Fibroblast of lung (primary cell): Measurements from ENCODE around the gene RAB20. TPM values are rescaled to one million over a fixed set of nuclear protein-coding genes. Genes with fewer than 3 reads are reported as not detected.

ENCODE experiments used
- DNase-seq, 2 donors: peaks; one replicate each; pipeline versions ENCODE4 v3.0.0 to v3.0.0-alpha.2; 2010; ENCODE audit warnings: low read depth in 2 of 2
- H2AFZ ChIP-seq: 2 replicates; pipeline ENCODE4 v1.5.1; 2012; ENCODE audit warnings: low read length, control low read depth, inconsistent platforms
- H3K27ac ChIP-seq: 2 replicates; pipeline ENCODE4 v1.5.1; 2011; ENCODE audit warnings: low read length, control low read depth; ENCODE audit not compliant: insufficient read depth
- H3K27me3 ChIP-seq: 2 replicates; pipeline ENCODE4 v1.5.1; 2011; ENCODE audit warnings: mild to moderate bottlenecking, low read length; ENCODE audit not compliant: control insufficient read depth, insufficient read depth
- H3K36me3 ChIP-seq: 2 replicates; pipeline ENCODE4 v1.5.1; 2011; ENCODE audit warnings: low read length; ENCODE audit not compliant: control insufficient read depth, insufficient read depth
- H3K4me1 ChIP-seq: 2 replicates; pipeline ENCODE4 v1.5.1; 2011; ENCODE audit warnings: low read length; ENCODE audit not compliant: control insufficient read depth, insufficient read depth; ENCODE audit errors: extremely low read depth
- H3K4me2 ChIP-seq: 2 replicates; pipeline ENCODE4 v1.5.1; 2011; ENCODE audit warnings: low read length, control low read depth; ENCODE audit not compliant: insufficient read depth; ENCODE audit errors: extremely low read depth
- H3K4me3 ChIP-seq, 4 experiments: fragments of 200-600 bp in 1 of 4; sonication (generic) in 1 of 4; replicated peaks in 1 of 4; 2 replicates each; pipeline ENCODE4 v1.5.1; 2011 to 2016; ENCODE audit warnings: low read length in 4 of 4, low read depth in 3 of 4, mild to moderate bottlenecking in 3 of 4, control low read depth in 2 of 4, inconsistent platforms in 1 of 4, mixed read lengths in 1 of 4; ENCODE audit not compliant: insufficient read depth in 1 of 4; ENCODE audit errors: control extremely low read depth in 1 of 4
- H3K79me2 ChIP-seq: 2 replicates; pipeline ENCODE4 v1.5.1; 2012; ENCODE audit warnings: mild to moderate bottlenecking, low read length, inconsistent platforms; ENCODE audit not compliant: control insufficient read depth, insufficient read depth
- H3K9ac ChIP-seq: 2 replicates; pipeline ENCODE4 v1.5.1; 2011; ENCODE audit warnings: mild to moderate bottlenecking, low read length, control low read depth; ENCODE audit not compliant: insufficient read depth
- H3K9me3 ChIP-seq: 2 replicates; pipeline ENCODE4 v1.5.1; 2012; ENCODE audit warnings: low read depth, low read length; ENCODE audit not compliant: control insufficient read depth, insufficient read depth
- H4K20me1 ChIP-seq: 2 replicates; pipeline ENCODE4 v1.5.1; 2011; ENCODE audit warnings: low read length; ENCODE audit not compliant: control insufficient read depth, insufficient read depth; ENCODE audit errors: extremely low read depth
- EZH2 ChIP-seq: IDR thresholded peaks from 2 replicates; pipeline ENCODE4 v1.5.1; 2012; ENCODE audit warnings: low read length, control low read depth, mild to moderate bottlenecking; ENCODE audit errors: missing control alignments
- polyA plus RNA-seq, 2 donors: library from polyadenylated mRNA; depleted of rRNA in 1 of 2; stranded (reverse) in 1 of 2; unstranded in 1 of 2; fragments of >200 nt; gene quantifications; 2 replicates each; pipeline ENCODE4 v1.2.1, GENCODE V29; 2011 to 2012; ENCODE audit warnings: missing spikeins in 1 of 2
- total RNA-seq: library from RNA; depleted of rRNA; stranded (reverse); fragments of >200 nt; gene quantifications from 2 replicates; pipeline ENCODE4 v1.2.1, GENCODE V29; 2014
- TF ChIP-seq, protein P1 (sequence below), 2 donors: IDR thresholded peaks in 1 of 2; conservative IDR thresholded peaks in 1 of 2; 1 replicate in 1 of 2; 2 replicates in 1 of 2; pipeline ENCODE4 v1.5.1; 2011 to 2012; ENCODE audit warnings: low read length in 2 of 2, control low read depth in 1 of 2, inconsistent platforms in 1 of 2, low read depth in 1 of 2, mild to moderate bottlenecking in 1 of 2

Gene RAB20
- total and polyA plus RNA-seq, 2 donors (not counting 1 experiment from before 2014, with no cell fraction given) = 3.5 to 4.3 TPM

GRCh38 chr13:110518226-110518525 lies 43.3 kb downstream of the RAB20 start:
- Histone ChIP-seq H3K9ac (no peak overlapping the region), H3K36me3 (no peaks in the 10 kb centered on the region), H4K20me1 (no peaks in the 10 kb centered on the region), H3K27me3 (no peaks in the 10 kb centered on the region), H3K27ac (no peak overlapping the region), H3K4me2 (no peak overlapping the region), H3K79me2 (no peaks in the 10 kb centered on the region), H3K4me3 (no peak overlapping the region), H3K9me3 (no peaks in the 10 kb centered on the region), H2AFZ (no peak overlapping the region), H3K4me1 (no peaks in the 10 kb centered on the region)
- DNase-seq = no peak
- TF ChIP-seq, protein P1, sequence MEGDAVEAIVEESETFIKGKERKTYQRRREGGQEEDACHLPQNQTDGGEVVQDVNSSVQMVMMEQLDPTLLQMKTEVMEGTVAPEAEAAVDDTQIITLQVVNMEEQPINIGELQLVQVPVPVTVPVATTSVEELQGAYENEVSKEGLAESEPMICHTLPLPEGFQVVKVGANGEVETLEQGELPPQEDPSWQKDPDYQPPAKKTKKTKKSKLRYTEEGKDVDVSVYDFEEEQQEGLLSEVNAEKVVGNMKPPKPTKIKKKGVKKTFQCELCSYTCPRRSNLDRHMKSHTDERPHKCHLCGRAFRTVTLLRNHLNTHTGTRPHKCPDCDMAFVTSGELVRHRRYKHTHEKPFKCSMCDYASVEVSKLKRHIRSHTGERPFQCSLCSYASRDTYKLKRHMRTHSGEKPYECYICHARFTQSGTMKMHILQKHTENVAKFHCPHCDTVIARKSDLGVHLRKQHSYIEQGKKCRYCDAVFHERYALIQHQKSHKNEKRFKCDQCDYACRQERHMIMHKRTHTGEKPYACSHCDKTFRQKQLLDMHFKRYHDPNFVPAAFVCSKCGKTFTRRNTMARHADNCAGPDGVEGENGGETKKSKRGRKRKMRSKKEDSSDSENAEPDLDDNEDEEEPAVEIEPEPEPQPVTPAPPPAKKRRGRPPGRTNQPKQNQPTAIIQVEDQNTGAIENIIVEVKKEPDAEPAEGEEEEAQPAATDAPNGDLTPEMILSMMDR (conservative IDR thresholded peaks at IDR 0.05 in 1 of 2, IDR thresholded peaks at IDR 0.05 in 1 of 2; ENCODE audit: low read depth in 1 of 2, low read length in 2 of 2) = no peak
- TF ChIP-seq EZH2 = no peak

- Histone ChIP-seq H4K20me1 (no peaks in the 10 kb centered on the region), H3K4me2 (no peak overlapping the region), H3K27ac (no peak overlapping the region), H2AFZ (no peak overlapping the region), H3K36me3 (peaks cover 1% of the 10 kb centered on the region), H3K79me2 (no peaks in the 10 kb centered on the region), H3K4me1 (no peaks in the 10 kb centered on the region), H3K4me3 (no peak overlapping the region), H3K27me3 (no peaks in the 10 kb centered on the region), H3K9ac (no peak overlapping the region), H3K9me3 (no peaks in the 10 kb centered on the region)
- DNase-seq = no peak
- TF ChIP-seq, protein P1 (conservative IDR thresholded peaks at IDR 0.05 in 1 of 2, IDR thresholded peaks at IDR 0.05 in 1 of 2; ENCODE audit: low read depth in 1 of 2, low read length in 2 of 2) = no peak
- TF ChIP-seq EZH2 = no peak
Observed at GRCh38 chr13:110517505-110518225, 43.9 kb downstream of the RAB20 start.

DNA sequence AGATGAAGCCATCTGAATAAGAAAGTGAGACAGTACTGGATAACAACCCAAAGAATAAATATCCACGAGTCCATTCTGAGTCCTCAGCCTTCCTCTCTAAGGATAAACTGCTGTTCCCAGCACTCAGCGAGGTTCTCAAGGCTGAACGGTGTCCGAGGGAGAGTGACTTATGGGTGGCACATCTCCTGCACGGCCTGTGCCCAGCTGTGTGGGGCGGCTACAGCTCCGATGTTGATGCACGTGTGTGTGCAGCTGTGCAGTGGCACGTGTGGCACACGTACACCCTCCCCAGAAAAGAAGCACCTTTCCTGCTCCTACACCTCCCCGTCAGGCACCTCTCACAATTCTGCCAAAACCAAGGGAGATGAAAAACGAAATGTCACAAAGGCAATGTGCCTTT lies 45.0 kb downstream of the RAB20 start:
- no peak for DNase-seq
- Histone ChIP-seq H3K27ac (no peak overlapping the region), H3K27me3 (no peaks in the 10 kb centered on the region), H3K9me3 (no peaks in the 10 kb centered on the region), H3K79me2 (no peaks in the 10 kb centered on the region), H4K20me1 (no peaks in the 10 kb centered on the region), H3K4me3 (no peak overlapping the region), H2AFZ (no peak overlapping the region), H3K4me2 (no peak overlapping the region), H3K36me3 (peaks cover 7% of the 10 kb centered on the region), H3K9ac (no peak overlapping the region), H3K4me1 (no peaks in the 10 kb centered on the region)
- TF ChIP-seq, protein P1 (conservative IDR thresholded peaks at IDR 0.05 in 1 of 2, IDR thresholded peaks at IDR 0.05 in 1 of 2; ENCODE audit: low read depth in 1 of 2, low read length in 2 of 2) = no peak
- TF ChIP-seq EZH2 = no peak
